NK-92 treated with Interleukin-12 subunit alpha and Interleukin-12 subunit beta, amount 100 ng/mL, for 24 hours (cell line): Measurements from ENCODE around the gene CFAP410.
"Not testable (repeated sequence)": the region's sequence is repeated elsewhere in the genome, so short reads cannot be mapped to it uniquely, and the experiment has no call there.

ENCODE experiments used
- DNase-seq: peaks from one replicate; lab custom pipeline; 2025; lab: John Stamatoyannopoulos, UW

CFAP410 gene

GRCh38 chr21:44285138-44285992, 53.8 kb downstream of the CFAP410 start, which contains the start of gene AIRE:
Gene AIRE, plus strand, starts transcription at chr21:44285876. Its CDS starts 131 bp downstream, at chr21:44286007.
- no peak for DNase-seq

DNA sequence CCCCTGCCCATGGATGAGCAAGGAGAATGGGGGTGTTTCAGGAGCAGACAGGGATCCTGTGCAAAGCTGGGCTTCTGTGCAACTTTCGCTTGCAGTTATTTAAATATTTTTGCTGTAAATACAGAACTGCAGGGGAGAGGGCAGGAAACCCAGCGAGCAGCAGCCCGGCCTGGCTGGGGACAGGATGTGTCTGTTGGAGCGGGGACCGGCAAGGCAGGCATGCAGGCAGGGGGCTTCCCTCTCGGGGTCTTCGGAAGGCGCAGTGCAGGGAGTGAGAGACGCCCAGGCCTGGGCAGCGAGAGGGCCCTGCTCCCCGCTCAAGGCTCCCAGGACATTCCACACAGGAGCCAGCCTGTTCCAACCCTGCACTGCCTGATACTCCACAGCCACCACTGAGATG, 55.2 kb downstream of the CFAP410 start:
- no peak for DNase-seq

DNA sequence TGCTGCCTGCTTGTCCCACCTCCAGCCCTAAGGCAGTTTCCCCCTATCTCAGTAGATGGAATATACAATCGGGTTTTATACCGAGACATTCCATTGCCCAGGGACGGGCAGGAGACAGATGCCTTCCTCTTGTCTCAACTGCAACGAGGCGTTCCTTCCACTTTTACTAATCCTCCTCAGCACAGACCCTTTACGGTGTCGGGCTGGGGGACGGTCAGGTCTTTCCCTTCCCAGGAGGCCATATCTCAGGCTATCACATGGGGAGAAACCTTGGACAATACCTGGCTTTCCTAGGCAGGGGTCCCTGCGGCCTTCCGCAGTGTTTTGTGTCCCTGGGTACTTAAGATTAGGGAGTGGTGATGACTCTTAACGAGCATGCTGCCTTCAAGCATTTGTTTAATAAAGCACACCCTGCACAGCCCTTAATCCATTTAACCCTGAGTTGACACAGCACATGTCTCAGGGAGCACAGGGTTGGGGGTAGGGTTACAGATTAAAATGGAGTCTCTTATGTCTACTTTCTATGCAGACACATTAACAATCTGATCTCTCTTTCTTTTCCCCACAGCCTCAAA, 55.9 kb downstream of the CFAP410 start:
- DNase-seq: not testable (repeated sequence)

GRCh38 chr21:44282370-44282769, 56.8 kb downstream of the CFAP410 start:
- no peak for DNase-seq

GRCh38 chr21:44281801-44282200, 57.4 kb downstream of the CFAP410 start:
- no peak for DNase-seq

GRCh38 chr21:44279354-44280260, 59.6 kb downstream of the CFAP410 start:
- no peak for DNase-seq
